Jurkat, Clone E6-1 (cell line): ENCODE results near the gene CBY2.

Experiments
- DNase-seq: peaks from one replicate; pipeline ENCODE4 v3.0.0-alpha.2; 2011; ENCODE audit warnings: low read depth, low spot score
- H3K4me3 ChIP-seq: 2 replicates; pipeline ENCODE4 v1.5.1; 2011; ENCODE audit warnings: mild to moderate bottlenecking, low read length, control low read depth, moderate library complexity

CBY2 gene

DNA sequence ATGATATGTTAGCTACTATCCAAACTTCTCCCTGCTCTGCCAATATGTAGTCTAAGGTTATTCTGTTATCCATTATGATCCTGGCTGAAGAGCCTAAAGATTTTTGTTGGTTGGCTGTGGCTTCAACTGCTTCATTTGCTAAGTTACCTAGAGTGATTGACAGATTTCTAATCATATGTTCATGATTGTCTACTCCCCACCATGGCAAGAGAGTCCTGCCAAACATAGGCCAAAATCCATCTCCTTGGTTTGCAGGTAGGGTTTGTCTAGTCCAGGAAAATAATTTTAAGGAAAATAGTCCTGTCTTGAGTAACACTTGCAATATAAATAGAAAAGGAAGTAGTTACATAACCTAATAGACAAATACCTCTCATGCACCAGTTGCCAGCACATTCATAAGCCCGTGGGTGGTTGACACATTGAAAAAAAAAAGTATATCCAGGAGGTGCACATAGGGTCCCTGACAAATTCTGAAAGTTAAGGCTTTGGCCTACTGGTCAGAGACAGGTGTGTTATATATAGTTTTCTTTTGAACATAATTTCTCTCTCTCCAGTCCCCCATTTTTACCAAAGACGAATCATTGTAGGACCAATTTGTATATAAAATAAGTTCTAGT, 5.4 kb upstream of the CBY2 start:
- DNase-seq, result no peak
- H3K4me3 ChIP-seq, result no peak overlapping the region

DNA sequence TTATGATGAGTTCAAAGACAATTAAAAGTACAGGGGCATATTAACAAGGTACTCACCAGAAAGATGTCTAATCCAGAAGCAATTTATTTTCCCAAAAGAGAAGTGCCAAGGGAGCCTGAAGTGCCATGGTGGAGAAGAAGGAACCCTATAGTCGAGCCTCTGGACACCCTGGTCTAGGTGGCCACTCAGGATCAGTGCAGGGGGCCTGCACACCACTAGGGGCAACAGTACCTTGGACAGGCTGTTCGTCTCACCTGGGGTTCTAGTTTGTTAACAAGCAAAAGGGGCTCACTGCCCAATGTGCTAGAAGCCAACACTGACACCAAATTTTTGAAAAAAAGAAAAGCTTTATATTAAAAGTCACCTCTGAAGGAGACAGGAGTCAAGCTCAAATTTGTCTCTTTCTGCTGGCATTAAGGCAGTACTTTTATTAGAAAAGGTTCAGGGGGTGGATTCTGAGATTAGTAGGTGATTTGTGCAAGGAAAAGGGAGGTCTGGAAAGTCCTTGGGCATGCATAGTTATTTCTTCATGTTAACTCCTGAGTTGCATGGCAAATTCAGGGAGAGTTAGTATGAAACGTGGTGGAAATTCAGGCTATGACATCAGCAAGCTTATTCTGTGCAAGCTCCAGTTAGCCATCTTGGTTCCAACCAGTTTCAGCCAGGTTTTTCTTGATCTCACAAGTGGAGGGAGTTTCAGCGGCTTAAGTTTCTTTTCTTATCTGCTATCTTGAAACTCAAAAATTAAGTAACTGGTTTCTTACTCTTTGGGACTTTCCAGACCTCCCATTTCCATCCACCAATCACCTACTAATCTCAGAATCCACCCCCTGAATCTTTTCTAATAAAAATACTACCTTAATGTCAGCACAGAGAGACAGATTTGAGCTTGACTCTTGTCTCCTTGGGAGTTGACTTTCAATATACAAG, 884 bp upstream of the CBY2 start:
- no peak for DNase-seq

DNA sequence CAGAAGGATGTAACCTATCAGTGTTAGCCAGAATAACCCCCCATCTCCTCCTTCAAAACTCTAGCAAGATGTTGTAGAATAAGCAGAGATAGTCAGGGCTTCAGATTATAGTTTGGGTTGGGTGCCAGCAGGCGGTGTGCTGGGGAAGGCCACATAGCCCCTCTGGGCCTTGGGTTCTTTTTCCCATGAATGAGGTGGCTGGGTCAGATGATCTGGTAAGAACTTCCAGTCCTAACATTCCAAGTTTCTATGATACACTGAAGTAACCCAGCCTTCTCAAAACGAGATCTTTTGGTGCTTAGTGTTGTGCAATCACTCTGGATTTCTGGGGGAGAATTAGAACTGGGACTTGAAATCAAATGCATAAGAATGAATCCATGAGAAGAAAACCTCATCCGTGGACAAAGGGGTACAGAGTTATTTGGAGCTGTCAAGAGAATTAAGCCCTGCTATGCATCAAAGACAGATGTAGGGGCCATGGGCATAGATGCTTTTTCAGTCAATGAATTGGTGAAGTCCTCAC, 810 bp downstream of the CBY2 start:
- no peak overlapping the region for H3K4me3 ChIP-seq
- DNase-seq, result no peak

More for the DNA sequence above, 884 bp upstream of the CBY2 start:
- no peak overlapping the region for H3K4me3 ChIP-seq

DNA sequence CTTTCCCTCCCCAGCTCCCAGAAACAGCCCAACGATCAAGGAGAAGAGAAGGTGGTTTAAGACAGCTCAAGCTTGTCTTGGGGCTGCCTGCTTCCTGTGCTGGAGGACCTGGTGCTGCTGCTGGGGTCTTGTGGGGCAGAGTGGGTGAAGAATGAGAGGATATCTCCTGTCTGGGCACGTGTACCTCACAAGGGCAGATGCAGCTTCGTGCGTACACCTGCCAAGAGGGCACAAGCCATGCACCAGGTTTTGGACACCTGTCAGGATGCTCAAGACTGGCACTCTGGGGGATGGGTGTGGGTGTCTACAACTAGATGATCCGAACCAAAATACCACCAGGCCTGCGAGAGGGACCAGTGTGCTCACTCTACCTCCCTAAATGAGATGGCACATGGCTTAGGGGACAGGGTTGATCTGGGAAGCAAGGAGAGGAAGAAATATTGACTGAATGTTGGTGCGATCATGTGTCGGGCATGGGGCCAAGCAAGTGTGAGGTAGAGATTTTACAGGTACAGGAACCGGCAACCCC, 2.2 kb downstream of the CBY2 start:
- no peak for DNase-seq
- H3K4me3 ChIP-seq, result no peak overlapping the region

DNA sequence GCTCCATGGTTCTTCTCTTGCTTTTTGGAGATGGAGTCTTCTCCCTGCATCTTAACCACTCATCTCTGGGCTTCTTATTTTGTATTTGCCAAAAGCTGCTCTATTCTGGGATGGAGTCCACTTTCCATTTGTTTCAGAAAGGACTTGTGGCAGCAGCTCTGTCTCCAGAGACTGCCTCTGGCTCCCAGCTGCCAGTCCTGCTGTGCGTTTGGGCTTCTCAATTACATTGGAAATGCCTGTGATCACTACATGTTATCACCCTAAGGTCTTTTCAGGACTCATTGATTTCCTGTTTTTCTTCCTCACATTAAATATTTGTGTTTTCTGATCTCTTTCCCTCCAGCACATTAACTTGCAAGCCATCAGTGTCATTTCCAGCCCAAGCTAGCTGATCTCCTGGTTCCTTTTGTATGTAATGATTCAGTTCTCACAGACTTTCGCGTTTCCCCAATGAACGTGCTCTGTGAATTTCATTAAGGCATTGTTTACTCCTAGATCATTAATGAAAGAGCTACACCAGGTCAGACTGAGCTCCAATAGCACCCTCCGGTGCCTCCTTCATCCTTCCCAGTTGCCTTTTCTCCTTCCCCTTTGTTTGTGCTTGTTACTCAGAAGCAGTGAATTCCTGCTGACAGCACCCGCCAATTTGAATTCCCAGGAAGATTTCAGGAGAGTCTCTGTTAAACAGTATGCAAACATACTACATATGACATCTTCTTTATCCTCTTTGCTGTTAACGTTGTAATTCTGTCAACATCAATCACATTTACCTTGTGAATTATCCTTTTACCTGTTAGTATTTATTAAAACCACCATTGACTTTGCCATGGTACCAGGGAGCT, 3.0 kb downstream of the CBY2 start:
- DNase-seq, result no peak
- no peak overlapping the region for H3K4me3 ChIP-seq

DNA sequence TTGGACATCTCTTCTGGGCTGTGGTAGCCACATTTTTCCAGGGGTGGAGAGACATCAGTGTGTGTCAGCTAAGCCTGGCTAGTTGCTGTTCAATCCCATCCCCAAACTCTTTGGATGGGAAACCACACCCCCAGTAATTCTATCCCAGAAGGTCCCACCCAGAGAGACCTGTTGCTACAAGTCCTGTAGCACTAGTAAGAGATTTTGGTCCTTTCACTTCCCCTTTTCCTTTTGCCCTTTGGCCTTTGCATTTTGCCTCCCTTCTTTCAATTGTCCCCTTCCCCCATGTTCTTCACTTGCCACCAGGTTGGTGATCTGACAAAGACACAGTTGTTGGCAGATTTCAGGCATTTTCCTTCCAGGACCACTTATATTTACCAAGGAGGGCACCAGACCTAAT, 3.8 kb downstream of the CBY2 start:
- no peak overlapping the region for H3K4me3 ChIP-seq
- no peak for DNase-seq

DNA sequence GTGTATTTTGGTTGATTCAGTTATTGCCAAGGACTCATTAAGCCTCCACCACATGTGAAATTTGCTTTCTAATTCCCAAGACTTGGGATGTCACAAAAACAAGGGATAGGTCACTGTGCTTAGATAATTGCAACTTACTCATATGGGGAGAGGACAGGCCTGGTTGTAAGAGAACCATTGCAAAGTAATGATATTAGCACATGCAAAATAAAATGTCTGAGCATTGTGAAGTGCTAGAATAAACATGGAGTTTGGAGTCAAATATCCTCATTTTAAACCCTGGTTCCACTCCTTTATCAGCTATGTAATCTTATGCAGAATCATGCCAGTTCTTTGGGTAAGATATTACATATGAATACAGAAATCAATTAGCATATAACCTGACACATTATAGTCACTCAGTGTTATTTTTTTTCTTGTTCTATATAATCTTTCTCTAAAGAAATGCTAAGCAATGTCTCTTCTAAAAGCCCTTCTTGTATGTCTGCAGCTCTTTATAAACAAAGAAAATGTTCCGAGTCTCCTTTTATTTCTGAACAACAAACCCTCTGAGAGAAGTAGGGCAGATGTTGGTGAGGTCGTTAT, 5.5 kb downstream of the CBY2 start:
- no peak for DNase-seq
- no peak overlapping the region for H3K4me3 ChIP-seq

DNA sequence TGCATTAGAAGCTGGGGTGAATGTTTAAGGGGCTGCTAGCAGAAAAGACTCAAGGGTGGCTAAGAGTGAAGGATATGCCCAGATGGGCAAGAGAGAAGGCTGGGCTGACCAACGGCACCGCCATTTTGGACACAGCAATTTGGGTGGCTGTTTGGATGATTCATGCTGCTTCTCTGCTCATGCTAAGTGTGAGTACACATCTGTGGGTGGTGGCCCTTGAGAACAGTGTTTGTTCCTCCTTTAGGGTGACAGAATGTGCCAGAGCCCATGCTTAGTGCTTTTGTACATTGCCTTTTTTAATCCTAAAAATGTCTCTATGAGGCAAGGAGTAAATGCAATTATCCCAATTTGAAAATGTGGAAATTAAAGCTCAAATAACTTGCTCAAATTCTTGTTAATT, 9.8 kb downstream of the CBY2 start:
- H3K4me3 ChIP-seq, result no peak overlapping the region
- no peak for DNase-seq

DNA sequence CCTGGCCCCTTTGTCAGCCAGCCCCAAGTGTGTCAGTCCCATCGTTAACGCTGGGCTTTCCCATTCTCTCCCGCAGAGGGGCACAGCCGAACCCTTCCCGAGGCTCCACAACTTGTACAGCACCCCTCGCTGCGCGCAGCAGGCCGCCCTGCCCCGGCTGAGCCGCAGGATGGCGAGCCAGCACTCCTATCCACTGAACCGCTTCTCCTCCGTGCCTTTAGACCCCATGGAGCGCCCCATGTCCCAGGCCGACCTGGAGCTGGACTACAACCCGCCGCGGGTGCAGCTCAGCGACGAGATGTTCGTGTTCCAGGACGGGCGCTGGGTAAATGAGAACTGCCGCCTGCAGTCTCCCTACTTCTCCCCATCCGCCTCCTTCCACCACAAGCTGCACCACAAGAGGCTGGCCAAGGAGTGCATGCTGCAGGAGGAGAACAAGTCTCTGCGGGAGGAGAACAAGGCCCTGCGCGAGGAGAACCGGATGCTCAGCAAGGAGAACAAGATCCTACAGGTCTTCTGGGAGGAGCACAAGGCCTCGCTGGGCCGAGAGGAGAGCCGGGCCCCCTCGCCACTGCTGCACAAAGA, 11.1 kb downstream of the CBY2 start:
- no peak for DNase-seq
- H3K4me3 ChIP-seq, result no peak overlapping the region

DNA sequence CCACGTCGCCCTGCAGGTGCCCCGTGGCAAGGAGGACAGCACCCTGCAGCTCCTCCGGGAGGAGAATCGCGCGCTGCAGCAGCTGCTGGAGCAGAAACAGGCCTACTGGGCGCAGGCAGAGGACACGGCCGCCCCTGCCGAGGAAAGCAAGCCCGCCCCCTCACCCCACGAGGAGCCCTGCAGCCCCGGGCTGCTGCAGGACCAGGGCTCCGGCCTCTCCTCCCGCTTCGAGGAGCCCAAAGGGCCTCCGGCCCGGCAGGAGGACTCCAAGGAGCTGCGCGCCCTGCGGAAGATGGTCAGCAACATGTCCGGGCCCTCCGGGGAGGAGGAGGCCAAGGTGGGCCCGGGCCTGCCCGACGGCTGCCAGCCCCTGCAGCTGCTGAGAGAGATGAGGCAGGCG, 11.6 kb downstream of the CBY2 start:
- no peak overlapping the region for H3K4me3 ChIP-seq

DNA sequence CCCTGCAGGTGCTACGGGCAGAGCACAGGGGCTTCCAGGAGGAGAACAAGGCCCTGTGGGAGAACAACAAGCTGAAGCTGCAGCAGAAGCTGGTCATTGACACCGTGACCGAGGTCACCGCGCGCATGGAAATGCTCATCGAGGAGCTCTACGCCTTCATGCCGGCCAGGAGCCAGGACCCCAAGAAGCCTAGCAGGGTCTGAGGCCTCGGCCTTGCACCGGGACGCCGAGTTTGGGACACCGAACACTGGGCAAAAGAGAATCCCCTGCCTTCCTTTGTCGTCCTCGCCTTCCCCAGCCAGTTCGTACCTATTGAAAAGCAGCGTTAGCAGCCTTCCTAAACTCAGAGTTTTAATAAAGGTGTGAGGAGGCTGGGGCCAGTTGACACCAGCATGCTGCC, 12.1 kb downstream of the CBY2 start:
- DNase-seq, result no peak
- no peak overlapping the region for H3K4me3 ChIP-seq

More for the DNA sequence above, 11.6 kb downstream of the CBY2 start:
- DNase-seq, result no peak

DNA sequence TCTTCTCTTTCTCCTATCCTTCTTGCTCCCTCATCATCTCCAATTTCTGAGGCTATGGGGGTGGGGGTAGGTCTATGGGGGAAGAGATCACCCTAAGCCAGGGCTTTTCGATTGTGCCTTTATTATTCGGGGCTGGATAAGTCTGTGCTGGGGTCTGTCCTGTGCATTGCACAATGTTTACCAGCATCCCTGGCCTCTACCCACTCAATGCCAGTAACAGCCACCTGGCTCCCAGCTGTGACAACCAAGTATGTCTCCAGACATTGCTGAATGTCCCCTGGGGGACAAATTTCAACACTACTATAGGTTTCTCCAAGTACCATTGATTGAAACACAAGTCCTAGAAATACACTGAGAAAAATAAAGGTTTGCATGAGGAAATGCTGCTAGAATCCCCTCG, 13.2 kb downstream of the CBY2 start:
- DNase-seq, result no peak
- H3K4me3 ChIP-seq, result no peak overlapping the region

DNA sequence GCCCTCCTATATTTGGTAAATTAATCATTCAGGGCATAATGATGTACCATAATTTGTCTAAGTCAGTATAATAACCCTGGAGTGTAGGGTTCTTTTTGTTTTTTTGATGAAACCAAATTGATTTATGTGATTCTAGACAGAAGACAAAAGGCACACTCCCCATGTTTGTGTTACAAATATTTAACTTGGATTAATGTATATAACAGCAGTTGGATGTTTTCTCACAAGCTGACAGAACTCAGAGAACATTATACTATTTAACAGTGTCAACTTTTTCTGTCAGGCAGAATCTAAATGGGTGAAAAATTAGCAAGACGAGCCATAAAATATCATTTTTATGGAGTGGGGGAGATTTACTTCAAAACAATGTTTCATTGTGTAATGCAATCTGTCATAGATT, 15.2 kb downstream of the CBY2 start:
- no peak overlapping the region for H3K4me3 ChIP-seq
- no peak for DNase-seq

DNA sequence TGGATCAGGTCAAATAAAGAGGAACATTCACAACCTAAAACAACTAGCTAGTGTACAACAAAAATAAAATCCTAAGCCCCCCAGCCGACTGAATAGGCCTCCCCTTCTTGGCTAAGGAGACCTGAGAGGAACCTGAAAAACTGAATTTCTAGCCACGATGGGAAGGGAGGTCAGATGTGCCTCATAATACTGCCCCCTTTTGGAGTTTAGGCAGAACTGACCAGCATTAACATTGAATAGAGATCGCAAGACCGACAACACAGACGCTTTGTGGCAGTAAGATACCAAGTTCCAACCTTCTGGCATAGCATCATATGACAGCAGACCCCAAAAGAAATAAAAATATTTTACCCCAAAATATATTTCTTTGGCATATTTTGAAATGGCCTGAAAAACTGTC, 15.9 kb downstream of the CBY2 start:
- peak; percentile 9 for DNase-seq

DNA sequence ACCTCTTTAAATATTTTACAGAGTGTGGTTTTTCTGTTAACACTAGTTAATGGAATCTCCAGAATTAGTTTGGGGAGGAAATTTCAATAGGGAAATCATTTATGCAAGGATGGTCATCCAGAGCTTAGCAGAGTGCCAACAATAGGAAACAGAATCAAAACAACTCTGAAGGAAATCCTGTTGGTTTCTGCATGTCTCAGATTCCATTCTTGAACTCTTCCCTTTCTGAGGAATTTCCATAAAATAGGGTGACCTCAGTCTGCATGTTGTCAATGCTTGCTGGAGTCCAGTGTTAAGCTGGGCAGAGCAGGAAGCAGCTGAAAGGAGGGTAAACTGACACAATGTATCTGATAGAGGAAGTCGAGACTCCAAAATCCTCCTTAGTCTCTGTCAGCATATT, 16.9 kb downstream of the CBY2 start:
- no peak for DNase-seq
- no peak overlapping the region for H3K4me3 ChIP-seq

More for the DNA sequence above, 15.9 kb downstream of the CBY2 start:
- no peak overlapping the region for H3K4me3 ChIP-seq

DNA sequence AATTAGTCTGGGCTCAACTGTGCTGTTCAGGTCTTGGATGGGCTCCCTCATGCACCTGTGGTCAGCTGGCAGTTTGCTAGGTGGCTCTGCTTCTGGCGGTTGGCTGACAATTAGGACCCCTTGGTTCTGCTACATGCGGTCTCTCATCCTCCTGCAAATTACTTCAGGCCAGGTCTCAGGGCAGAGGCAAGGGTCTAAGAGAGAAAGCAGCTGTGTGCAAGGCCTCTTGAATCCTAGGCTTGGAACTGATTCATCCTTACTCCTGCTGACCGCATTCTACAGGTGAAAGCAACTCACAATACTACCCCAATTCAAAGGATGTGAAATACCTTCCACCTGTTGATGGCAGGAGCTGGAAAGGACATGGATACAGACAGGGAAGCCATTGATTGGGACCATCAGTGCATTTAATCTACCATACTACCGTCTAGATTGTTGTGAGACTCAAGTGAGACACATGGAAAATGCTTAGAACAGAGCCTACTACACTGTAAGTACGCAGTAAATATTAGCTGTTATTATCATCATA, 19.1 kb downstream of the CBY2 start:
- H3K4me3 ChIP-seq, result no peak overlapping the region
- DNase-seq, result no peak

DNA sequence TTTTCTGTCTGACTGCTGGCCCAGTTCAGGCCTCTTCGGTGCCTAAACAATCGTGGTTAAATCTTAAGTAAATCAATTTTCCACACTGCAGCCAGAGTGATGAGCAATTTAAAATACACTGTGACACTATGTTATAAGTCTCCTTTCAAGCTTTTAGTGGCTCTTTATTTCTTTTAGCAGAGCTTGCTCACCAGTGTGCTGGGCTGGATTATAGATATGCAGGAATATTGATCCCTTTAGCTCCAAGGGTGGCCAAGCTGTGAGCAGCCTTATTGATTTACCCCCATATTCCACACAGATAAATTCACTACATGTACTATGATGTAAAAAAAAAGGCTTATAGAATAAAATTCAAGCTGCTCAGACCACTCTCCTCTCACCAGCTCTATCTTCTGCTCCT, 21.7 kb downstream of the CBY2 start:
- DNase-seq, result no peak
- no peak overlapping the region for H3K4me3 ChIP-seq

DNA sequence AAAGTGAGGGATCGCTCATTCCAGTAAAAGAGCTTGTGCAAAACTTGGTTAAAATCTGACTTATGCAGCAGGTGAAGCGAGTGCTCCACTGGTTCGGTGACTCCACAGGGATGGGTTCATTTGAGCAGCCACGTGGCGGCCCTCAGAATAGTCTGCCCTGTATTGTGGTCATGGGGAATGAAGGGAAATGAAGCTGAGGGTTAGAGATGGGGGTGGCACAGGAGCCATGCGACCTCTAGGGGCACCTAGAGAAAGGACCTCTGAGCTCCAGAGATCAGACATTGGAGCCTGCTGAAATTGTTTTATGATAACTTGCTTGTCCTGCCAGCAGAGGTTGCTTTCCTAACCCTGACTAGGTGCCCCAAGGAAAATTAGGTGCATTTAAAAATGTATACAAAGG, 26.6 kb downstream of the CBY2 start:
- peak; percentile 68 for DNase-seq
- no peak overlapping the region for H3K4me3 ChIP-seq
